Endometrium (tissue), 2 donors: Measurements from ENCODE around the gene PPP2CA.
"Not testable (repeated sequence)": the region's sequence is repeated elsewhere in the genome, so short reads cannot be mapped to it uniquely, and the experiment has no call there.

ENCODE experiments used
- FAIRE-seq: peaks from 2 replicates; lab custom pipeline; 2012; peaks lifted over from hg19 to GRCh38; lab: Jason Lieb, UNC
- donor health status: control.
- donor health status: control.

The PPP2CA gene

DNA sequence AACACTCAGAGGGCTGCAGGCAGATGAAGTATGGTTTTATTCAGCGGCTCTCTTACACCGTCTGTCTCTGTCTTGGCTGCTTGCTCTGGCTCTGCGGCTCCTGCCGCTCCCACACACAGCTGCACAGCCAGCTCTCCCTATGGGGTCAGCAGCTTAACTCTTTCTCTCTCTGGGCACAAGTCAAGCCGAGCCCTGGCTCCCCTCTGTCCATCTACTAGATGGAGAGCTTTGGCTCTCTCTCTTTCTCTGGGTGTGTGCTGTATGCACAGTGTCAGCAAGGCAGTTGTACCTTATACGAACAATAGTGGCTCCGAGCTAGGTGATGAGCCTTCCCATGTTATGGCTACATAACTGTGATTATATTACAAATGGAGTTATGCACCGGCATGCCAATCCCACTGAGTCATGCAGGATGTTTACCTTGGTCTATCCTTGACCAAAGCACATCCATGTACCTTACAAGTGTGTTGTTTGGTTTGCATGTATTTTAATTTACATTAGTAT, 19.3 kb upstream of the PPP2CA start:
- FAIRE-seq = no peak

DNA sequence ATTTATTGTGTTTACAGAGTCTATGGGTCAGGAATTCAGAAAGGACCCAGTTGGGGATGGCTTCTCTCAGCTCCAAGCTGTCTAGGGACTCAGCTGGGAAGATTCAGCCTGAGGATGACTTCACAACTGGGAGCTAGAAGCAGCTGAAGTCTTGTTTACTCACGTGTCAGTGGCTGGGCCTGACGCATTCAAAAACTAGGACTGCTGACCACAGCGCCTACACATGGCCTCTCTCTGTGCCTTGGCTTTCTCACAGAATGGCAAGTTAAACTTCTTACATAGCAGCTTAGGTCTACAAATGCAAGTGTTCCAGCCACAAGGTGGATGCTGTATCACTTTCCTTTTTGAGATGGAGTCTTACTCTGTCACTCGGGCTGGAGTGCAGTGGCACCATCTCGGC, 16.3 kb upstream of the PPP2CA start:
- no peak for FAIRE-seq

DNA sequence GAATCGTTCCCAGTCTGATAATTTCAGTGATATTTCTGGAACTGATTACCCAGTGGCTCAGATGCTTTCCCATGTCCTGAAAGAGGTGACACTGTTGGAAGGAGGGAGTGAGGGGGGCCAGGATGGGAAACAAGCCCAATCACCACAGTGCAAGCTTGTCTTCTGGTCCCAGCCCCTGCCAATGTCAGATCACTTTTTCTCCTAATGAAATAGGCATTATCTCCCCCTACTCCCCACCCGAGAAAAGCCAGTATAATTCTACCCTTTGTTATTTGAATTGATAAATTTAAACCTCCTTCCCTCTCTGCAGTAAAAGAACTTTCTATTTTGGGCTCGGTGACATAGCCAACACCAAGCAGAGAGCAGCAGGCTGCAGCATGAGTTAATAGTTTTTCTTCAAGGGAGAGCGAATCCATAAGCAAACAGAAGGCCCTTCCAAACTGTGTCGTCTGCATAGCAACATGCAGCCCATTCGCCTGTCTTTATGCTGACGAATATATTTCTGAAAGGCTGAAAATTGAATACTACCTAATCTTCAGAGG, 14.6 kb upstream of the PPP2CA start:
- FAIRE-seq = no peak

DNA sequence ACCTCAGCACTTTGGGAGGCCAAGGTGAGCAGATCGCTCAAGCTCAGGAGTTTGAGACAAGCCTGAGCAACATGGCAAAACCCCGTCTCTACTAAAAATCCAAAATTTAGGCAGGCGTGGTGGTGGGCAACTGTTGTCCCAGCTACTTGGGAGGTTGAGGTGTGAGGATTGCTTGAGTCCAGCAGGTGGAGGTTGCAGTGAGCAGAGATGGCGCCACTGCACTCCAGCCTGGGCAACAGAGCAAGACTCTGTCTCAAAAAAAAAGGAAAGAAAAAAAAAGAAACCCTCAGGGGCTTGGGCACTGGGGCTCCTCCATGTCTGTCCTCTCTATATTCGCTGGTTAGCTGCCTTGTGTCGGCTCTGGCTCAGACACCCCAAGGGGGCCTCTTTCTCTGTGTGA, 10.9 kb upstream of the PPP2CA start:
- no peak for FAIRE-seq

DNA sequence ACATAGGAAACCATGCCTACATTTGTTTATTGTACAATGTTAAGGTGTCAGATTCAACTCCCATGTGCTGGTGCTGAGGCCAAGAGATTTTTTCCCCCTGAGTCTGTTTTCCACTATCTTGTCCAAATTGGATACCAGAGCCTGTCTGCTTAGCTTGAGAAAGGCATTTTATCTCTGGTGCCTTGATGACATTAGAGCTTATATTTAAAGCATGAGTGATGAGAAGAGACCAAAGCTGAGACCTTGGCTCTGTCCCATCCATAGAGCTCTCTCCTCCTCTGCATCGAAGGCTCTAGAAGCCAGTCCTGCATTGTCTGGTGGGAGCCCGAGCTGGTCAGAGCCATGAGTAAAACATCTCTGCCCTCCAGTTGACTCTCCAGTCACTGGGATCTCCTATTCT, 10.4 kb upstream of the PPP2CA start:
- no peak for FAIRE-seq

DNA sequence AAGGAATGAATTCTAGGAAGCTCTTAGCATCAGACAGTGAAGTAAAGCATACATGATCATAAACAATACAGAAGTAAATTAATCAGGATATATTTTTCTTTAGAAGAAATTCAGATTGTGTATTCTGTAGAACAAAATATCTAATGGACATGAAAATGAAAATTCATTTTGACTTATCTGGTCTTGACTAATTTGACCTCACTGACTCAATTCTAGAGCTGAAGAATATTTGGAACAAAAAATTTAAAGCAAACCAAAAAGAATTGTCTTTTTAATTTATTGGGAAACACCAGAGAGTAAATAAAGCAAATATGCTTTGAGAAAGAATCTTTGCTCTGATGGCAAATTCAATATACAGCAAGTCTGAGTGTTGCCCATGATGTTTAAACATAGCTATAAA, 2.8 kb upstream of the PPP2CA start:
- no peak for FAIRE-seq

DNA sequence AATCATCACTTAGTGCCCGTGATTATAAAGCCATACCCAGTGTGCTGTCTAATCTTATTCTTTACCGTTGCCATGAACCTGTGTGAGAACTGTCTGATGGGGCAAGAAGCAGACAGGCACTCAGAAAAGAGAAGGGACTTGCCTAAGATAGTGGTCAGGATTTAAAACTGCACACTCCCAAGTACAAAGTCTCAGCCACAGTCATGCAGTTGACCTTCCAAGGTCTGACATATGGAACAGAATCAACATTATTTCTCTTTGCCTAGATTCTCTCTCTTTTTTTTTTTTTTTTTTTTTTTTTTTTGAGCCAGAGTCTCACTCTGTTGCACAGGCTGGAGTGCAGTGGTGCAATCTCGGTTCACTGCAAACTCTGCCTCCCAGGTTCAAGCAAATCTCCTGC, 1.9 kb upstream of the PPP2CA start:
- no peak for FAIRE-seq

DNA sequence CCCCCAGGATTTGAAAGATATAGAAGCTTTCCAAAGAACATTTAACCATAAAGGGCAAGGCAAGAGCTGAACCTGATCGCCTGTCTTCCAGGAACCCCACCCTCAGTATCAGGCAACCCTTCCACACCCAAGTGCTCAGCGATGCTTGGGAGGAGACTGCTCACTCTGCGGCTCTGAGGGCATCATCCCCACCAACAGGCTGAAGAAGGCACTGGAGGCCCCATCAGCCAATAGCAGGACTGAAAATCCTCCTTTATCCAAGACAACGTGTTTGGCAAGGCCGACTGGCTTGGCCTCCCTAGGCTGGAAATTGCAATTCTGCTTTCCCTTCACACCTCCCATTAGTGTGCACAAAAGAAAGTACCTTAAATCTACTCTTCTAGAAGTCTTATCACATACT, 1.4 kb upstream of the PPP2CA start:
- no peak for FAIRE-seq

DNA sequence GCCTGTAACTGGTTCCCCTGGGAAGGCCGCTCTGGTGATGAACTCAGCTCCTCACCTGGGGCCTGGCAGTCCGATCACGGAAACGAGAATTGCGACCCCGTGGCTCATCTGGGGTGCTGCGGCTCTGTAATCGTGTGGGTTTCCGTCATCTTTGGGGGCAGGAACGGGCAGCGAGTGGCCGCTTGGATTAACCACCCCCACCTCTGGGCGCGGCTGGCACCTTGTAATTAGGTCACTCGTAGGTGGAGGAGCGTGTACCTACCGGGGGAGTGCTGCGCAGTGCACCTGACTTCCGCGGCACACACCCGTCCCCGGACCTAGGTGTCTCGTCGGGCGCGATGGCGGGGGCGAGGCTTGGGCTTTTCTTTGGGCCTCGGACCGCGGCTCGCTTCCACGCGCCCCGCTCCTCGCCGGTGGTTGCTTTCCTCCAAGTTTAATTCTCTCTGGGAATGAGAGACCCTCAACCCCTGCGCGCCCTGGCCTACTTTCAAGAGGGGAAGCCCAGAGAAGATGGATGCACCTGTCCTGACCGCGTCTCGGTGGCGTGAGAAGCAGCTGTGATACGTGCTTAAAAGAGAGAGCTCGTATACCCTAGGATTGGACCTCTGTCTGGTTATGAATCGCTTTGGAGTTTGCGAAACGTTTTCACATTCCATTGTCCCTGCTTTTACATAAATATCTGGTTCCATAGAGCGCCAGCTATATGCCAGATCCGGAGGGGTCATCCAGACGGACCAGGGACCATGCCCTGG, 744 bp upstream of the PPP2CA start:
- FAIRE-seq = no peak

DNA sequence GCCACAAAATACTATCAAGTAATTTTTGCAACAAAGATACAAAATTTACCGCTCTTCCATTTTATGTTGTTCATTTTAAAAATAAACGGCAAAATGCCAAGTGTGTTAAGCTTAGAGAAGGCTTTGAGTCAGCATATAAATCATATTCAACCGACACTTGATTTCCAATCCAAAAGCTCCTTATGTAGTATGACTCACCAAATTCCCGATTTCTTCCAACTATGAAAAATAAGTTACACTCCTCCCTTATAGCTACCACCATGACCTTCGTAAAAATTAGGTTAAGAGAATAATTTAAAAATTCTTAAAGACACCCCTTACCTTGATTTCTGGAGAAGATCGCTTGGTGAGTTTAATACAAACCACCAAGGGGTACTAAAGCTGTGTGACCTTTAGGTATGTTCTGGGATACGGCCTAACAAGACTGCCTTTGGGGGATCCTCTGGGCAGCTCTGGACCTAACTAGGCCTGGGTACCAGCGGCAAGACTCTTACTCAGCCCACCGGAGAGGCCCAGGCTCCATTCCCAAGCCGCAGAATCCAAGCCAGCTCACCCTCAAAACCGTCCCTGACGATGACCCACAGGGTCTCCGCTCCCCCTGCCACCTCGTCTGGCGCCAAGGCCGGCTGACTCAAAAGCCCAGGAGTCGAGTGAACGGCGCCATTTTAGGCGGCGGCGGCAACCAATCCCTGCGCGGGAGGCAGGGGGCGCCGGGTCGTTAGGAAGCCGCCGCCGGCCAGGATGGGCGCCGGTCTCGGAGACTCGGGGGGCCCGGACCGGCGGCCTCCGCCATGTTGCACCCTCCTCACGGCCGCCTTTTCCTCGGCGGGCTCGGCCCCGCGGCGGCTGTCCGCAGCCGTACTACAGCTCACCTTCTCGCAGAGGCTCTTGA, 739 bp downstream of the PPP2CA start:
- no peak for FAIRE-seq

DNA sequence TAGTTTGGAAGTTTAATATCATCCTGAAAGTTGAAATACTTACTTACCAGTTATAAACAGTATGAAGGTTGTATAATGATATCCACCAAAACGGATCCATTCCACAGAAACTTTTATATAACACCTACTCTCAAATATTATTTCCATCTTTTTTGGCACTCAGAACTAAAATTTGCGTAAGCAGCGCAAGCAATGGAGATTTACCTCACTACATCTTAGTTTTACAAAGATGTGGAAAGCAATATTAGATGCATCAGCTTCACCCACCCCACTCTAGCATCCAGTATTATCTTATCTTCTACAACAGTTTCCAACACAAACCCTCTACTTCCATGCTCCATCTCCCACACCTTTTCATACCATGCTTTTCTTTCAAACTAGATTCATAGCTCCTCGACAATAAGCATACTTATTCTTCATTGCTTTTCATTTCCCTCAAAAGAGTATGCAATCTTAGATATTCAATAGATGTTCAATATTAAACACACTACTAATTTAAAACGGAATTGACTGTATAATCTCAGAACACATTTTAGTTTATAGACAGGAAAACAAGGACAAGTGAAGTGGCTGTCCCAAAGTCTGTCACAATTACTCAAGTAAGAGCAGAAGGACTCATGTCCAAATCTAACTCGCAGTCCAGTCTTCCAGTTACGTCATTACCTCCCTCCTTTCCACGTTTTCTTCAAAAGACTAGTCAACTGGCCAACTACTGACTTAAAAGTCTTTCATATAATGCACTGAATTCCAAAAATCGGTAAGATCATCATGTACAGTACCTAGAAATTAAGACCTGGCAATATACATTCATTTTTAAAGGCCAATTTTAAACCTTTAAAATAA, 2.2 kb downstream of the PPP2CA start:
- FAIRE-seq = no peak

DNA sequence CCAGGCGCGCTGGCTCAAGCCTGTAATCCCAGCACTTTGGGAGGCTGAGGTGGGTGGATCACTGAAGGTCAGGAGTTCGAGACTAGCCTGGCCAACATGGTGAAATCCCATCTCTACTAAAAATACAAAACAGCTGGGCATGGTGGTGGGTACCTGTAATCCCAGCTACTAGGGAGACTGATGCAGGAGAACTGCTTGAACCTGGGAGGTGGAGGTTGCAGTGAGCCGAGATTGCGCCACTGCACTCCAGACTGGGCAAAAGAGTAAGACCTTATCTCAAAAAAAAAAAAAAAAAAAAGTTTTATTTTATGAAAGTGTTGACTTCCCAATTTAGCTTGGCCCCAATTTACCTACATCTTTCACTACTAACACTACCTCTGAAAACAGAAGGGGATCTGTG, 4.2 kb downstream of the PPP2CA start:
- FAIRE-seq = not testable (repeated sequence)

DNA sequence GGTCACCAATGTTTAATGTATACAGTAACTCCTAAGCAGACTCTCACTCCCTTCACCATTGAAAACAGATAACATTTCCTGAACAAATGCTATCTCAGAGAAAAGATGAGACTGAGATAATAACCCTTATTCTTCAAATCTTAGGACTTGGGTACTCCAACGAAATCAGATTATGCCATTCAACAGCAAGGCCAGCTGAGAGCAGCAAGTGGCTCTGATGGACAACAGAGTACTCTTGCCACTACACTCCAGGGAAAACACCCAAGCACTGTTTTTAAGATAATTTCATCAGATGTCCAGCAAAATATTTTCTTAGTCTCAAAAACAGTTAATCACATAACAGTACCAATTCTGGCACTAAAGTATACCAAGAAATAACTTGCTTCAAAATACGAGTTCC, 10.1 kb downstream of the PPP2CA start:
- FAIRE-seq = no peak

DNA sequence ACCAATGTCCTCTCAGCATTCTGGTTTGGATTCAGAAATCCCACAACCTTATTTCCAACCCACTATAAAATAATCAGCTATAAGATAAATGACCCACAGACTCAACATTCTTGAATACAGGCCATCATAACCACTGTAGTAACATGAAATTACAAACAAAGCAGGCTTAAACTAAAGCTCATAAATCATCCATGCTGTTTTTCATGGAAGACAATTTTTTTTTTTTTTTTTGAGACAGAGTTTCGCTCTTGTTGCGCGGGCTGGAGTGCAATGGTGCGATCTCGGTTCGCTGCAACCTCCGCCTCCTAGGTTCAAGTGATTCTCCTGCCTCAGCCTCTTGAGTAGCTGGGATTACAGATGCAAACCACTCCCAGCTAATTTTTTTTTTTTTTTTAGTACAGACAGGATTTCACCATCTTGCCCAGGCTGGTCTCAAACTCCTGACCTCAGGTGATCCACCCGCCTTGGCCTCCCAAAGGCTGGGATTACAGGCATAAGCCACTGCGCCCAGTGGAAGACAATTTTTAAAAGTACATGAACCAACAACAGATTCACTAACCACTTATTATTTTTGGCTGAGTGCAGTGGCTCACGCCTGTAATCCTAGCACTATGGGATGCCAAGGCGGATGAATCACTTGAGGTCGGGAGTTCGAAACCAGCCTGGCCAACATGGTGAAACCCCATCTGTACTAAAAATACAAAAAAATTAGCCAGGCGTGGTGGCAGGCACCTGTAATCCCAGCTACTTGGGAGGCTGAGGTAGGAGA, 14.4 kb downstream of the PPP2CA start:
- FAIRE-seq = not testable (repeated sequence)

DNA sequence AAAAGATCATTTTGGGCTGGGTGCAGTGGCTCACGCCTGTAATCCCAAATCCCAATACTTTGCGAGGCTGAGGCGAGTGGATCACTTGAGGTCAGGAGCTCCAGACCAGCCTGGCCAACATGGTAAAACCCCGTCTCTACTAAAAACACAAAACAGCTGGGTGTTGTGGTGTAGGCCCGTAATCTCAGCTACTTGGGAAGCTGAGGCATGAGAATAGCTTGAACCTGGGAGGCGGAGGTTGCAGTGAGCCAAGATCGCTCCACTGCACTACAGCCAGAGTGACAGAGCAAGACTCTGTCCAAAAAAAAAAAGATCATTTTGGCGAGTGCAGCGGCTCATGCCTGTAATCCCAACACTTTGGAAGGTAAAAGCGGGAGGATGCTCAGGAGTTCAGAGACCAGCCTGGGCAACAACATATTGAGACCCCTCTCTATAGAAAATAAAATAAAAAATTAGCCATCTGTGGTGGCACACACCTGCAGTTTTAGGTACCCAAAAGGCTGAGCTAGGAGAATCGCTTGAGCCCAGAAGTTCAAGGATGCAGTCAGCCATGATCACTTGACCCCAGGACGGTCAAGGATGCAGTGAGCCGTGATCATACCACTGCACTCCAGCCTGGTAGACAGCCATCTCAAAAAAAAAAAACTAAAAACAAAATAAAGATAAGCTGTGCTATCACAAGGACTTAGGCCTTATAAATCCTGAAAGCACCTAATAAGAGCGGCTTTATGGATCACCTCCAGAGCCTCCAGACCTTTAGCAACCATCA, 16.2 kb downstream of the PPP2CA start:
- no peak for FAIRE-seq

DNA sequence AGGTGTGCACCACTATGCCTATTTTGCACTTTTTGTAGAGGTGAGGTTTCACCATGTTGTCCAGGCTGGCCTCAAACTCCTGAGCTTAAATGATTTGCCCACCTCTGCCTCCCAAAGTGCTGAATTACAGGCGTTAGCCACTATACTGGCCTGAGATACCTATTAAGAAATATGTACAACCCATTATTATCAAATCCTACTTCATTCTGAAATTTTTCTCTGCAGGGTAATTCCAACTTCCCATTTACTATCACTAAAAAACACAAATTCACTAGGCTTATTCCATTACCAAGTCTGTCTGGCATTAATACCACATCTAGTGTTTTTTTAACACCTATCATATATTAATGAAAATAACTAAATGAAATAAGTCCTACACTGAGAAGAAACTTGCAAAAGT, 18.2 kb downstream of the PPP2CA start:
- FAIRE-seq = no peak

DNA sequence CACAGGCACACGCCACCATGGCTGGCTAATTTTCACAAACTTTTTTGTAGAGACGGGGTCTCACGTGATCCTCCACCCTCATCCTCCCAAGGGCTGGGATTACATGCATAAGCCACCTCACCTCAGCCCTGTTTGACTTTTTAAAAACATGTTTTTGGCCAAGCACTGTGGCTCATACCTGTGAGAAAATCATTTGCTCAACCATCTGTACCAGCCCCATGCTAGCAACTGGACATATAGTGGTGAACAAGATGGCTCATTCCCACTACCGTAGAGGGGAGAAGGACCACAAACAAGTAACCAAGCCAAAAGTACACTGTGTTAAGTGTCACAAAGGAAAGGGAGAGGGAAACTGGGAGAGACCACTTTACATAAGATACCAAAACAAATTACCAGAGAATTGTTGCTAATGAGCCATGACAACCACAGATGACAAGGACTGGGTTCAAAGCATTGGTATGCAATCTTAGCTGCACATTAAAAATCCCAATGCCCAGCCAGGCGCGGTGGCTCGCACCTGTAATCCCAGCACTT, 19.2 kb downstream of the PPP2CA start:
- no peak for FAIRE-seq

DNA sequence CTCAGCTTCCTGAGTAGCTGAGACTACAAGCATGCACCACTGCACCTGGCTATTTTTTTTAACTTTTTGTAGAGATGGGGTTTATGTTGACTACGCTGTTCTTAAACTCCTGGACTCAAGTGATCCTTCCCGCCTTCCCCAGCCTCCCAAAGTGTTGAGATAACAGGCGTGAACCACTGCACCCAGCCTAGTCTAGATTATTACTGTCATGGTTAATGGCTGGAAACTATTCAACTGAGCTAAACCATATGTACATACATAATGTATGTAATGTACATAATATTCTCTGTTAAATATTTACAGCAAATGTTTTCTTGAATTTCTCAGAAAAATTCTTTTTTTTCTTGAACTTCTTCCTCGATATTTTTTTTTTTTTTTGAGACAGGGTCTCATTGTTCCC, 21.3 kb downstream of the PPP2CA start:
- no peak for FAIRE-seq

DNA sequence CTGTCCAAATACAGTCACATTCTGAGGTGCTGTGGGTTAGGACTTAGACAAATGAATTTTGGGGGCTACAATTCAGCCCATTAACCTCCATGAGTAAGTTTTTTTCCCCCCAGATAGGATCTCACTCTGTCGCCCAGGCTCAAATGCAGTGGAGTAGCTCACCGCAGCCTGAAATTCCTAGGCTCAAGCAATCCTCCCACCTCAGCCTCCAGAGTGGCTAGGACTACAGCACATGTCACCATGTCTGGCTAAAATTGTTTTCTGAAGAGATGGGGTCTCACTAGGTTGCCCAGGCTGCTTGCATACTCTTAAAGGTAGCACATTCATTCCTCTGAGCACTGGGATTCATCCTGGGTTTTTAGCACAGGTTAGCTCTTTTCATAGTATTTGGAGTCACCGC, 22.2 kb downstream of the PPP2CA start:
- no peak for FAIRE-seq

DNA sequence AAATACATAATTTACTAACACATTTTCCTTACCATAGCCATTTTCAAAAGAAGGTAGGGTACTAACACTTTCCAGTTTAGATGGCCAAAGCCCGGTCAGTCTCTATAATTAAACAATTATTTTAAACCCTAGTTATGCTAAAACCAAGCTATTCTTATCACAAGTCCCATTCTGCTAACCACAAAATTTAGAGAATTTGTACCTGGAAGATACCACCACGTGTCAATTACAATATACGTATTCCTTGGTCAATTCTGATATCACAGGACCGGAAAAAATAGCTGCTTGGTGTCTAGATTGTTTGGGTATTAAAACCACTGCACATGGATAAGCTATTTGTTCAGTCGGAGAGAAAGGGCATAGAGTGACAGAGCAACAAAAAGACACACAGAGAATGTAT, 30.2 kb downstream of the PPP2CA start:
- no peak for FAIRE-seq
